ENCODE results near the gene SRR. TPM values are rescaled to one million over a fixed set of nuclear protein-coding genes. Genes with fewer than 3 reads are reported as not detected.
"Not testable (repeated sequence)": the region's sequence is repeated elsewhere in the genome, so short reads cannot be mapped to it uniquely, and the experiment has no call there.

Gene SRR
- total RNA-seq, 1 donor from 2014 or later, result 10.0 TPM

DNA sequence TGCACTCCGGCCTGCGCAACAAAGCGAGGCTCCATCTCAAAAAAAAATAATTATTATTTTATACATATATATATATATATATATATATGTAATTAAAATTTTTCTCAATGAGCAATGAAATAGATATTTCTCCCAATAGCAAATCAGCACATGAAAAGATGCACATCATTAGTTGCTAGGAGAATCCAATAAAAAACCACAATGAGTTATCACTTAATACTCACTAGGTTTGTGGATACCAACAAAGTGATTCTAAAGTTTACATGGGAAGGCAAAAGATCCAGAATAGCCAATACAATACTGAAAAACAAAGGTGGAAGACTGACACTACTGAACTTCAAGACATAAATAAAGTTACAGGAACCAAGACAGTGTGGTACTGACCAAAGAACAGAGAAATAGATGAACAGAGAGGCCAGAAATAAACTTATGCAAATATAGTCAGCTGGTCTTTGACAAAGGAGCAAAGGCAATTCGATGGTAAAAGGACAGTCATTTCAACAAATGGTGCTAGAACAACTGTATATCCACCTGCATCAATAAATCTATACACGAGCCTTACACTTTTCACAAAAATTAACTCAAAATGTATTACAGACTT, 13.8 kb upstream of the SRR start:
- no peak for DNase-seq (ENCODE audit: low spot score)

DNA sequence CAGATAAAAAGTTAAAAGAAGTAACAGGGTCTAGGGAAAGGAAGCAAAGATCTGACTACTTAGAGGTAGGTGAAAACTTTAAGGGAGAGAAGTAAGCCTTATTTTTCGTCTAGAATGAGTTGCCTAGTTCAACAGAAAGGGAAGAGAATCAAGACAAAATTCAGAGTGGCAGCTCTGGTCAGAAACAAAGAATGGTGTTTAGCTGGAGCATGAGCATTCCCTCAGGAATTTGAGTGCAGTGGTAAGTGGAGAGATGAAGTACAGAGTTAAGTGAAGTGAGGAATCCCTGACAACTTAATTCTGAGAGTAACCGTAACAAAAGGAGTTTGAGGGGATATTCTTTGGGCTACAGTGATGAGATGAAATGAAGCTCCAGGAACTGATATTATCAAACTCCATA, 11.7 kb upstream of the SRR start:
- no peak for DNase-seq (ENCODE audit: low spot score)

DNA sequence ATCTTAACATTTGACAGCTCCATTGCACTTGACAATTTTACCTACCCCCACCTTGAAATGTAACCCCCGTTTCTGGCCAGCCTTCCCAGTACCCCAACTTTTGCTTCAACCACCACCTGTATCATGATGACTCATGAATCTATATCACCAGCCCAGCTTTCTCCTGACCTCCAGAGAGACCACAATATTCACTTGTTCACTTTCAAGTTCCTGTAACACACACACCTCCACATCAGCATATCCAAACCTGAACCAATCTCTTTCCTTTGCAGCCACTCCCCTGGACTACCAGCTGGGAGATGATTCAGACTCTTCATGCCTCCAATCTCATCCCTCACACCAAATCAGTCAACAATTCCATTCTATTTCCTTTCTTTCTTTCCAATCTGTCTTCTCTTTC, 8.2 kb upstream of the SRR start:
- DNase-seq (ENCODE audit: low spot score), result no peak

DNA sequence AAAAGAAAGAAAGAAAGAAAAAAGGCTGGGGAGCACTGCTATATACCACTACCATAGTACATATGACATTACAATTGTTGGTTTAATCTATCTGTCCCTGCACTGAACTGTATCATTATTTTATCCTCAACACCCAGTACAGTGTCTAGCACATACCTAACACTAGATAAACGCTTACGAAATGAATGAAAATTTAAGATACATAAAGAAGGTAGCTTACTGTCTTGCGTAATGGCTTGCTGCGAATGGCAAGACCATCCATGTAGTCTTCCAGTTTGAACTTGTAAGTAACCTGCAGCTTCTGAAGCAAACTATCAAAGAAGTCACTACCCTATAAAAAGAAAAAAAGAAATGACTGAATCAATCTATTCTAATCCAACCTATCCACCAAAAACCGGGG, 6.7 kb upstream of the SRR start:
- DNase-seq (ENCODE audit: low spot score), result no peak

GRCh38 chr17:2299136-2299535, 4.6 kb upstream of the SRR start:
- DNase-seq (ENCODE audit: low spot score), result no peak

- no peak for DNase-seq (ENCODE audit: low spot score)
Measured at GRCh38 chr17:2299756-2300155, 4.0 kb upstream of the SRR start.

- no peak for DNase-seq (ENCODE audit: low spot score)
Measured at GRCh38 chr17:2302778-2303203, 959 bp upstream of the SRR start.

- no peak for DNase-seq (ENCODE audit: low spot score)
Measured at GRCh38 chr17:2304931-2305330, 1.2 kb downstream of the SRR start.

GRCh38 chr17:2309338-2310154, 5.8 kb downstream of the SRR start:
- no peak for DNase-seq (ENCODE audit: low spot score)

DNA sequence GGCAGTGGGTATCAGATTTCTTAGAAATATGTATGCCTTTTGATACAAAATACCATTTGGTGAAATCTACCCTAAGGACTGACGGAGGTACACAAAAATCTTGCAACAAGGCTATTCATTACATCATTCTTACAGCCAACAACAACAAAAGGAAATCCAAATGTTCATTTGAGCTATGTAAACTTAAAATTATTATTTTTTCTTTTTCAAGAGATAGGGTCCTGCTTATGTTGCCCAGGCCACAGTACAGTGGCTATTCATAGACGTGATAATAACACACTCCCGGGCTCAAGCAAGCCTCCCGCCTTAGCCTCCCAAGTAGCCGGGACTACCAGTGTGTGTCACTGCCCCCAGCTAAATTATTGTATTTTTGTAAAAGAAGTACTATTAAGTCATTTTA, 9.0 kb downstream of the SRR start:
- no peak for DNase-seq (ENCODE audit: low spot score)

DNA sequence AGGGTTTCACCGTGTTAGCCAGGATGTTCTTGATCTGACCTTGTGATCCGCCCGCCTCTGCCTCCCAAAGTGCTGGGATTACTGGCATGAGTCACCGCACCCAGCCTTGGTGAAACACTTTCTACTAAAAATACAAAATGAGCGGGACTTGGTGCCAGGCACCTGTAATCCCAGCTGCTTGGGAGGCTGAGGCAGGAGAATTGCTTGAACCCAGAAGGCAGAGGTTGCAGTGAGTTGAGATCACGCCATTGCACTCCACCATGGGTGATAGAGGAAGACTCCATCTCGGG, 13.1 kb downstream of the SRR start:
- not testable (repeated sequence) for DNase-seq (ENCODE audit: low spot score)

GRCh38 chr17:2317796-2318195, 14.0 kb downstream of the SRR start:
- DNase-seq (ENCODE audit: low spot score), result no peak

DNA sequence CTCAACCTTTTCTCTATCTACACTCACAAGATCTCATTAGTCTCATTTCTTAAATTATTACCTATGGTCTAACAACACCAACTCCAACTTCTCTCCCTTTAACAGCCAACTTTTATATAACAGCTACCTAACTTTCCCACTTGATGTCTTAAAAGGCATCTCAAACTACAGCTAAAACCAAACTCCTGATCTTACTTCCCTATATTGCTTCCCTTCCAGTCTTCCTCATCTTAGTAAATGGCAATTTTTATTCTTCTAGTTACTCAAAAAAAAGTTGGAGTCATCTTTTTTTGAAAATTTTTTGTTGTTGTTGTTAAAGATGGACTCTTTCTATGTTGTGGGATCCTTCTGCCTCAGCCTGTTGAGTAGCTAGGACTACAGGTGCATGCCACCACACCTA, 15.3 kb downstream of the SRR start:
- DNase-seq (ENCODE audit: low spot score), result no peak

DNA sequence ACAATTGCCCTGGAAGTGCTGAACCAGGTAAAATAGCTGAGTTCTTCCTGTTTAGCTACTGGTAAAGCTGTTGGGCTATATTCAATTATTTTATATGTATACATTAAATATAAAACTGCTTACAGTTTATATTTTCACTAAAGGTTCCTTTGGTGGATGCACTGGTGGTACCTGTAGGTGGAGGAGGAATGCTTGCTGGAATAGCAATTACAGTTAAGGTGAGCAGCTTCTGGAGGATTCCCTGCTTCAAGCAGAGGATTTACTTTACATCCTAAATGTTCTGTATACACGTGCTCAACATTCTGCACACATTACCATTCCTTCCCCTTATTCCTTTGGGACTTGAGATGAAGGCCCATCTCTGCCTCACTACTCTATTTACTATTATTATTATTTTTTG, 17.6 kb downstream of the SRR start:
- no peak for DNase-seq (ENCODE audit: low spot score)

GRCh38 chr17:2323629-2324314, 20.0 kb downstream of the SRR start:
- DNase-seq (ENCODE audit: low spot score), result no peak

- no peak for DNase-seq (ENCODE audit: low spot score)
Measured at GRCh38 chr17:2331303-2331702, 27.6 kb downstream of the SRR start.

DNA sequence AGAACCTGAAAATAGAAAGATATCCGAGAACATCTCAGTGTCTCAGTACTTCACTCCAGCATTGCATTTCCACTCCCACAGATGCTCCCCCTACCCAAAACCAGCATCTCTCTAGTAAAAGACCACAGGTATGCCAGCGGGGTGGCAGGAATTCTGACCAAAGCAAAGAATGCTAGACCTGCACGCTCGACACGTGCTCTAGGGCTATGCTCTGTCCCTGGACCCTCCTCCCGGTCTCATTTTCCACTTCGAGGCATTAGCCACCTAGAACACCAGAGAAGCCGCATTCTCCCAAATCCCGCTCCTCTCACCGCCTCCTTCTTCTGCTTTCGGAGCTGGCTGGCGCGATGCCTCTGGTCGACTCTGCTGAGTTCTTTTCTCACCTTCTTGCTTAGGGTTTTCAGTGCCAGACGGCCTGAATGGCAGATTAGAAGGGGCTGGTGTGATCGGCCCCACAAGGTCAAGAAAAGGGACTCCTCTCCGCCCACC, 32.0 kb downstream of the SRR start:
- DNase-seq (ENCODE audit: low spot score), result peak; percentile 51

- DNase-seq (ENCODE audit: low spot score), result peak; percentile 96
Measured at GRCh38 chr17:2336215-2336851, 32.6 kb downstream of the SRR start, which contains the start of gene TSR1. TSR1 (minus strand) TSS chr17:2336457; CDS start chr17:2336427, 30 bp downstream.

DNA sequence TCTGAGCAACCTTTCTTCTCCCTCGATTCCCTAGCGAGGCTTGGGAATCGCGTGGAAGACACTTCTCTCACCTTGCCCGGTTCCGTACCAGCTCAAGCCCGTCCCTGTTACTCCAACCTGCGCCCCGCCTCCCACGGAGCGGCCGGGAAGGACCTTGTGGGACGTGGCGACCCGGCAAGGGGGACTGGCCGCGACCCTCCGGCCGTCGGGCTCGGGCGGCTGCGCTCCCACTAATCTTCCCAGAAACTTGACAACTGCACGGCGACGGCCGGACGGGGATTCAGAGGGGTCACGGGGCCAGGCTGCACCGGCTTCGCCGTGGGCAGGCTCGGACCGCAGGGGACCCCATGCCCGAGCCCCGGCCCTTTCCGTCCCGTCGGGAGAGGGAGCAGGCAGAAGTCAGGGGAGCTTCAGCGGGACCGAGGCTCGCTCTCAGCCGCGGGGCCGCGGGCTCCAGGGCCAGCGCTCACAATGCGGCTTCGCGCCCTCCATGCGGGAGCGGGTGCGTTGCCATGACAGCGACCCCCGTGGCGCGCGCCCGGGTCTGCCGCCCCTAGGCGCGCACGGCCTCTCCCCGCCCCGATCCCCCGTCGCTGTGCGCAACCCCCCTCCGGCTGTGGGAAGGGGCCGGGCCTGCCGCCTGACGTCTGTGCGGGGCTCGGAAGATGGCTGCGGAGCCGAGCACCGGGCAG, 33.2 kb downstream of the SRR start, which contains the start of gene SGSM2:
Gene SGSM2, plus strand, starts transcription at position 650 of the 692 bp plus-strand sequence. CDS start 188 bp downstream, outside the sequence.
- peak; percentile 90 for DNase-seq (ENCODE audit: low spot score)

DNA sequence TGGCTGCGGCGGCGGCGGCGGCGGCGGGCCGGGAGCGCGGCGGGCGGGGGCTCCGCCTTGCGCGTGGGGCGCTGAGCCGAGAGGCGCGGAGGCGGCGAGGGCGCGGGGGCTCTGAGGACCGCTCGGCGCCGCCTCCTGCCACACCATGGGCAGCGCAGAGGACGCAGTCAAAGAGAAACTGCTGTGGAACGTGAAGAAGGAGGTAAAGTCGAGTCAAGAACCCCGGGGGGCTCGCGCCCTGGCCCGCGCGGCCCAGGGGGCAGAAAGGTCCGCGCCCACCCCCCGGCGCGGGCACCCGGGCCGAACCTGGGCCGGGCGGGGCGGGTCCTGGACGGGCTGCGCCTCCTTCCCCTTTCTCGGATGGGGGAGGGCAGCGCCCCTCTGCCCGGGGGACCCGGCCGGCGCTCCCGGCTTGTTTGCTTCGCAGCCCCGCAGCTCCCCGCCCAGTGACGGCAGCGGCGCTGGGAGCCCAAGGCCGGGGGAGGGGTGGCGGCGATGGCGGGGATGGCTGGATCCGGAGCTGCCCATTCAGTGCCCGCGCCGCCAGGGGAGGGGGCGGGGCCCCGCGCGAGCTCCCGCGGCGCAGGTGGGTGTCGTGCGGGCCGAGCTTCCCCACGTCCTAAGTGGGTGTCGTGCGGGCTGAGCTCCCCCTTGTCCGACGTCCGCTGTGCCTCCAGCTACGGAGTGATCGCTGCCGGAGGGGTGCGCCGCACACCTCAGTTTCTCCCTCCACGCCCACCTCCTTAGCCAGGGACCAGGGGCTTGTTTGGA, 34.0 kb downstream of the SRR start:
- DNase-seq (ENCODE audit: low spot score), result peak; percentile 91

Data from mesenteric fat pad (tissue), 1 donor.